Smooth muscle cell (in vitro differentiated cells): Measurements from ENCODE around the gene MYH6. TPM values are rescaled to one million over a fixed set of nuclear protein-coding genes. Genes with fewer than 3 reads are reported as not detected.

Experiments used
- DNase-seq: peaks from one replicate; lab custom pipeline; 2025; ENCODE audit not compliant: unreplicated experiment; lab: John Stamatoyannopoulos, UW
- H2AFZ ChIP-seq: fragments of 200-600 bp; sonication (generic); 2 replicates; pipeline ENCODE4 v1.6.0; 2016; ENCODE audit warnings: antibody characterized with exemption, low read depth, mild to moderate bottlenecking
- H3F3A ChIP-seq: fragments of 200-600 bp; sonication (generic); 2 replicates; pipeline ENCODE4 v1.6.0; 2017; ENCODE audit warnings: antibody characterized with exemption, low read depth
- H3K27ac ChIP-seq: fragments of 200-600 bp; sonication (generic); 2 replicates; pipeline ENCODE4 v1.5.1; 2016; ENCODE audit warnings: low read depth, mild to moderate bottlenecking
- H3K27me3 ChIP-seq: fragments of 200-600 bp; sonication (generic); 2 replicates; pipeline ENCODE4 v1.6.1; 2016; ENCODE audit warnings: low read depth, mild to moderate bottlenecking
- H3K36me3 ChIP-seq: fragments of 200-600 bp; sonication (generic); 2 replicates; pipeline ENCODE4 v1.5.1; 2016; ENCODE audit warnings: low read depth
- H3K4me1 ChIP-seq: fragments of 200-600 bp; sonication (generic); 2 replicates; pipeline ENCODE4 v1.5.1; 2016; ENCODE audit warnings: low read depth
- H3K4me2 ChIP-seq: fragments of 200-600 bp; sonication (generic); 2 replicates; pipeline ENCODE4 v1.6.0; 2016; ENCODE audit warnings: mild to moderate bottlenecking
- H3K4me3 ChIP-seq: fragments of 200-600 bp; sonication (generic); 2 replicates; pipeline ENCODE4 v1.5.1; 2016; ENCODE audit warnings: mild to moderate bottlenecking
- H3K79me2 ChIP-seq: fragments of 200-600 bp; sonication (generic); 2 replicates; pipeline ENCODE4 v1.6.0; 2016; ENCODE audit warnings: low read depth, mild to moderate bottlenecking
- H3K9ac ChIP-seq: fragments of 200-600 bp; sonication (generic); 2 replicates; pipeline ENCODE4 v1.6.0; 2016; ENCODE audit warnings: low read depth
- H3K9me3 ChIP-seq: fragments of 200-600 bp; sonication (generic); replicated peaks from 2 replicates; pipeline ENCODE4 v1.5.1; 2016; ENCODE audit warnings: low read depth
- H4K20me1 ChIP-seq: fragments of 200-600 bp; sonication (generic); 2 replicates; pipeline ENCODE4 v1.6.0; 2016; ENCODE audit warnings: low read depth
- WGBS: methylation state at CpG from one replicate; pipeline ENCODE4 v1.1.7; 2016; ENCODE audit warnings: low lambda C conversion rate; 5-methylcytosine and 5-hydroxymethylcytosine counted together
- polyA plus RNA-seq: library from polyadenylated mRNA; unstranded; fragments of >200 nt; fragmentation: Nextera tagmentation; extraction: Ambion mirVana; gene quantifications from 2 replicates; pipeline ENCODE4 v1.2.1, GENCODE V29; 2016
- total RNA-seq: library from RNA; depleted of rRNA; stranded (reverse); fragments of >200 nt; gene quantifications from 2 replicates; pipeline ENCODE4 v1.2.3, GENCODE V29; 2014
- TF ChIP-seq, protein P1 (sequence below): fragments of 200-600 bp; sonication (generic); IDR thresholded peaks from 2 replicates; pipeline ENCODE4 v1.5.1; 2017; ENCODE audit warnings: borderline replicate concordance, mild to moderate bottlenecking, antibody characterized with exemption; ENCODE audit not compliant: insufficient read depth, poor library complexity, severe bottlenecking

MYH6 gene
- total and polyA plus RNA-seq, 2 experiments from 2014 or later = 0.23 TPM; not detected in 1

GRCh38 chr14:23411563-23412525 lies 3.8 kb upstream of the MYH6 start:
- 88% methylated on average over 14 of the region's 14 CpGs for WGBS
- Histone ChIP-seq H3K79me2 (no peaks in the 10 kb centered on the region), H4K20me1 (no peaks in the 10 kb centered on the region), H2AFZ (no peak overlapping the region), H3K4me1 (no peaks in the 10 kb centered on the region), H3K4me2 (no peak overlapping the region), H3K9ac (no peak overlapping the region), H3F3A (no peaks in the 10 kb centered on the region), H3K4me3 (no peak overlapping the region), H3K36me3 (no peaks in the 10 kb centered on the region), H3K27me3 (peaks cover 7% of the 10 kb centered on the region), H3K27ac (no peak overlapping the region), H3K9me3 (no peaks in the 10 kb centered on the region)
- TF ChIP-seq, protein P1, sequence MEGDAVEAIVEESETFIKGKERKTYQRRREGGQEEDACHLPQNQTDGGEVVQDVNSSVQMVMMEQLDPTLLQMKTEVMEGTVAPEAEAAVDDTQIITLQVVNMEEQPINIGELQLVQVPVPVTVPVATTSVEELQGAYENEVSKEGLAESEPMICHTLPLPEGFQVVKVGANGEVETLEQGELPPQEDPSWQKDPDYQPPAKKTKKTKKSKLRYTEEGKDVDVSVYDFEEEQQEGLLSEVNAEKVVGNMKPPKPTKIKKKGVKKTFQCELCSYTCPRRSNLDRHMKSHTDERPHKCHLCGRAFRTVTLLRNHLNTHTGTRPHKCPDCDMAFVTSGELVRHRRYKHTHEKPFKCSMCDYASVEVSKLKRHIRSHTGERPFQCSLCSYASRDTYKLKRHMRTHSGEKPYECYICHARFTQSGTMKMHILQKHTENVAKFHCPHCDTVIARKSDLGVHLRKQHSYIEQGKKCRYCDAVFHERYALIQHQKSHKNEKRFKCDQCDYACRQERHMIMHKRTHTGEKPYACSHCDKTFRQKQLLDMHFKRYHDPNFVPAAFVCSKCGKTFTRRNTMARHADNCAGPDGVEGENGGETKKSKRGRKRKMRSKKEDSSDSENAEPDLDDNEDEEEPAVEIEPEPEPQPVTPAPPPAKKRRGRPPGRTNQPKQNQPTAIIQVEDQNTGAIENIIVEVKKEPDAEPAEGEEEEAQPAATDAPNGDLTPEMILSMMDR = no peak
- no peak for DNase-seq

GRCh38 chr14:23409966-23410635 lies 2.0 kb upstream of the MYH6 start:
- Histone ChIP-seq H2AFZ (no peak overlapping the region), H4K20me1 (no peaks in the 10 kb centered on the region), H3K4me2 (no peak overlapping the region), H3K4me1 (no peaks in the 10 kb centered on the region), H3K4me3 (no peak overlapping the region), H3K27ac (no peak overlapping the region), H3K9me3 (no peaks in the 10 kb centered on the region), H3F3A (no peaks in the 10 kb centered on the region), H3K36me3 (no peaks in the 10 kb centered on the region), H3K27me3 (peaks cover 7% of the 10 kb centered on the region), H3K9ac (no peak overlapping the region), H3K79me2 (no peaks in the 10 kb centered on the region)
- TF ChIP-seq, protein P1 = no peak
- 85% methylated on average over 13 of the region's 14 CpGs for WGBS
- no peak for DNase-seq

DNA sequence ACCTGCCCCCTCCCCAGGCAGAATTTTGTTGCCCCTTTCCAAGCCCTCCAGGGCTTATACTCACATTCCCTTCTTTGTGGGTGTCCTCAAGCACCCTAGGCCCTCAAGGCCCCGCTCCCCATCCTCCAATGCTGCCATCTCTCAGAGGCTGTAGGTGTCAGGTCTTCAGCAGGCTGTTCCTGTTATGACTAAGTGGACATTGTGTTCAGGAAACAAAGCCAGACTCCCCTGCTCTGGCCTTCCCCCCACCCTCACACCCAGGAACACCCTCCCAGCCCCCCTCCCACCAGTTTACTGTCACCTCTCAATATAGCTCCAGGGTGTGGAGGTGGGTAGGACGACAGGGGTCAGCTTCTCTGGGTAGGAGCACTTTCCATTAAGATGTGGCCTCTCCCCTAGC lies 1.4 kb upstream of the MYH6 start:
- Histone ChIP-seq H3K9me3 (no peaks in the 10 kb centered on the region), H3K9ac (no peak overlapping the region), H3F3A (no peaks in the 10 kb centered on the region), H3K4me3 (no peak overlapping the region), H3K27me3 (peaks cover 7% of the 10 kb centered on the region), H3K4me1 (no peaks in the 10 kb centered on the region), H2AFZ (no peak overlapping the region), H3K4me2 (no peak overlapping the region), H3K36me3 (no peaks in the 10 kb centered on the region), H4K20me1 (no peaks in the 10 kb centered on the region), H3K27ac (no peak overlapping the region), H3K79me2 (no peaks in the 10 kb centered on the region)
- TF ChIP-seq, protein P1 = no peak
- 83% methylated on average over 2 of the region's 2 CpGs for WGBS
- DNase-seq = no peak
